Loucy (cell line): ENCODE results near the gene PALD1.
A peak's percentile ranks its signal among the peaks of the same experiment; 100 is the strongest.

ENCODE experiments used
- H2AFZ ChIP-seq: fragments of 200-600 bp; sonication (generic); 2 replicates; pipeline ENCODE4 v1.6.0; 2016; ENCODE audit warnings: antibody characterized with exemption, mild to moderate bottlenecking, low read length, moderate library complexity
- H3F3A ChIP-seq: fragments of 200-600 bp; 2 replicates; pipeline ENCODE4 v1.6.0; 2016; ENCODE audit warnings: antibody characterized with exemption, low read depth, mild to moderate bottlenecking
- H3K27me3 ChIP-seq: fragments of 200-600 bp; sonication (generic); 2 replicates; pipeline ENCODE4 v1.6.1; 2014; ENCODE audit warnings: low read length, mild to moderate bottlenecking; ENCODE audit not compliant: insufficient read depth, poor library complexity, severe bottlenecking
- H3K36me3 ChIP-seq: fragments of 200-600 bp; sonication (generic); 2 replicates; pipeline ENCODE4 v1.6.1; 2016; ENCODE audit warnings: low read length; ENCODE audit not compliant: insufficient read depth
- H3K4me1 ChIP-seq: fragments of 200-600 bp; sonication (generic); 2 replicates; pipeline ENCODE4 v1.5.1; 2014; ENCODE audit warnings: low read length, mild to moderate bottlenecking; ENCODE audit not compliant: insufficient read depth, poor library complexity, severe bottlenecking
- H3K4me2 ChIP-seq: fragments of 200-600 bp; sonication (generic); 2 replicates; pipeline ENCODE4 v1.6.0; 2014; ENCODE audit warnings: antibody characterized with exemption, low read length, low read depth, mild to moderate bottlenecking; ENCODE audit not compliant: poor library complexity, severe bottlenecking
- H3K4me3 ChIP-seq: fragments of 200-600 bp; sonication (generic); 2 replicates; pipeline ENCODE4 v1.5.1; 2014; ENCODE audit warnings: low read length, mild to moderate bottlenecking, mixed read lengths; ENCODE audit not compliant: poor library complexity, severe bottlenecking
- H3K79me2 ChIP-seq: fragments of 200-600 bp; sonication (generic); 2 replicates; pipeline ENCODE4 v1.6.1; 2014; ENCODE audit warnings: low read length; ENCODE audit not compliant: insufficient read depth
- H3K9ac ChIP-seq: fragments of 200-600 bp; sonication (generic); 2 replicates; pipeline ENCODE4 v1.6.0; 2014; ENCODE audit warnings: mild to moderate bottlenecking, low read depth, low read length, moderate library complexity; ENCODE audit not compliant: poor library complexity, severe bottlenecking
- H3K9me2 ChIP-seq: fragments of 200-600 bp; sonication (generic); replicated peaks from 2 replicates; pipeline ENCODE4 v1.6.1; 2016; ENCODE audit warnings: low read depth, low read length, mixed read lengths
- H3K9me3 ChIP-seq: fragments of 200-600 bp; sonication (generic); 2 replicates; pipeline ENCODE4 v1.6.1; 2014; ENCODE audit warnings: mild to moderate bottlenecking, antibody characterized with exemption, low read length, low read depth; ENCODE audit not compliant: insufficient read depth
- H4K20me1 ChIP-seq: fragments of 200-600 bp; sonication (generic); 2 replicates; pipeline ENCODE4 v1.6.0; 2014; ENCODE audit warnings: antibody characterized with exemption, low read length, mild to moderate bottlenecking; ENCODE audit not compliant: insufficient read depth, poor library complexity, severe bottlenecking
- CTCF ChIP-seq: fragments of 200-600 bp; sonication (generic); conservative IDR thresholded peaks from 2 replicates; pipeline ENCODE4 v1.5.1; 2014; ENCODE audit warnings: mild to moderate bottlenecking, antibody characterized with exemption, low read length
- EZH2phosphoT487 ChIP-seq: fragments of 200-600 bp; IDR thresholded peaks from 2 replicates; pipeline ENCODE4 v1.6.1; 2018; ENCODE audit warnings: antibody characterized with exemption, mild to moderate bottlenecking, moderate library complexity, borderline replicate concordance

PALD1 gene

GRCh38 chr10:70487824-70488223, 9.3 kb downstream of the PALD1 start:
- TF ChIP-seq EZH2phosphoT487 (no peak), CTCF (no peak)
- Histone ChIP-seq H3K9me2 (no peaks in the 10 kb centered on the region), H3K27me3 (no peaks in the 10 kb centered on the region), H3K79me2 (peaks cover 20% of the 10 kb centered on the region; the same call in 1 of the 2 replicates), H3K9me3 (no peaks in the 10 kb centered on the region), H3K4me2 (no peak overlapping the region), H3K4me3 (no peak overlapping the region), H3K4me1 (peaks cover 40% of the 10 kb centered on the region), H3K9ac (no peak overlapping the region), H3F3A (no peaks in the 10 kb centered on the region), H3K36me3 (no peaks in the 10 kb centered on the region), H2AFZ (no peak overlapping the region), H4K20me1 (no peaks in the 10 kb centered on the region)

GRCh38 chr10:70490142-70490541, 11.6 kb downstream of the PALD1 start:
- H3K9ac ChIP-seq: no peak overlapping the region
- H3K4me2 ChIP-seq: peak overlapping the region; percentile 45
- TF ChIP-seq CTCF (no peak), EZH2phosphoT487 (no peak)
- peak overlapping the region; percentile 1 for H3K4me3 ChIP-seq
- H3K9me3 ChIP-seq: no peaks in the 10 kb centered on the region
- peaks cover 54% of the 10 kb centered on the region for H3K4me1 ChIP-seq
- no peaks in the 10 kb centered on the region for H4K20me1 ChIP-seq
- no peaks in the 10 kb centered on the region for H3F3A ChIP-seq
- H2AFZ ChIP-seq: no peak overlapping the region
- peaks cover 30% of the 10 kb centered on the region; the same call in 1 of the 2 replicates for H3K79me2 ChIP-seq
- H3K27me3 ChIP-seq: no peaks in the 10 kb centered on the region
- H3K9me2 ChIP-seq: no peaks in the 10 kb centered on the region
- no peaks in the 10 kb centered on the region for H3K36me3 ChIP-seq

GRCh38 chr10:70491614-70492013, 13.0 kb downstream of the PALD1 start:
- H3K79me2 ChIP-seq: peaks cover 36% of the 10 kb centered on the region; the same call in 1 of the 2 replicates
- no peaks in the 10 kb centered on the region for H3K36me3 ChIP-seq
- H3K9ac ChIP-seq: no peak overlapping the region
- peaks cover 67% of the 10 kb centered on the region for H3K4me1 ChIP-seq
- no peaks in the 10 kb centered on the region for H3K9me3 ChIP-seq
- no peak overlapping the region for H2AFZ ChIP-seq
- no peaks in the 10 kb centered on the region for H4K20me1 ChIP-seq
- H3K4me3 ChIP-seq: no peak overlapping the region
- H3K27me3 ChIP-seq: no peaks in the 10 kb centered on the region
- no peak for TF ChIP-seq CTCF
- TF ChIP-seq EZH2phosphoT487: no peak
- no peaks in the 10 kb centered on the region for H3F3A ChIP-seq
- no peak overlapping the region for H3K4me2 ChIP-seq
- H3K9me2 ChIP-seq: no peaks in the 10 kb centered on the region
